A673 (cell line): ENCODE measurements around the gene PTPN14. TPM values are rescaled to one million over a fixed set of nuclear protein-coding genes. Genes with fewer than 3 reads are reported as not detected.

Source experiments
- BruUV-seq: library from RNA; stranded (reverse); fragments of 400-500 nt; replicated peaks from 2 replicates; lab custom pipeline; 2021; lab: Mats Ljungman, UMichigan
- CTCF ChIA-PET: fragments of 300-600 bp; sonication (Branson Sonifier 250); formaldehyde crosslinking; loops from one replicate; lab custom pipeline; 2022; ENCODE audit warnings: antibody characterized with exemption; lab: Charles Lee
- POLR2A ChIA-PET: fragments of 300-600 bp; sonication (Branson Sonifier 250); formaldehyde crosslinking; loops from one replicate; lab custom pipeline; 2022; ENCODE audit warnings: antibody characterized with exemption; ENCODE audit not compliant: low non-redundant PET; lab: Charles Lee
- DNase-seq: peaks from one replicate; pipeline ENCODE4 v3.0.0-alpha.2; 2015; ENCODE audit warnings: low spot score
- H3K27ac ChIP-seq: fragments of 200-600 bp; sonication (generic); 2 replicates; pipeline ENCODE4 v1.5.1; 2016; ENCODE audit warnings: mixed run types, low read depth, mild to moderate bottlenecking, mixed read lengths, antibody characterized with exemption, low read length; ENCODE audit not compliant: poor library complexity, severe bottlenecking
- H3K27me3 ChIP-seq: fragments of 200-600 bp; sonication (generic); replicated peaks from 2 replicates; pipeline ENCODE4 v1.6.1; 2017; ENCODE audit warnings: mixed run types, low read depth, mild to moderate bottlenecking, mixed read lengths, antibody characterized with exemption, low read length; ENCODE audit not compliant: insufficient read depth, poor library complexity
- H3K36me3 ChIP-seq: fragments of 200-600 bp; sonication (generic); 2 replicates; pipeline ENCODE4 v1.6.1; 2016; ENCODE audit warnings: mixed run types, mild to moderate bottlenecking, mixed read lengths, antibody characterized with exemption, low read length; ENCODE audit not compliant: insufficient read depth, poor library complexity, severe bottlenecking
- H3K4me1 ChIP-seq: fragments of 200-600 bp; sonication (generic); 2 replicates; pipeline ENCODE4 v1.6.1; 2017; ENCODE audit warnings: mixed run types, mild to moderate bottlenecking, mixed read lengths, antibody characterized with exemption, low read length; ENCODE audit not compliant: insufficient read depth, poor library complexity, severe bottlenecking
- H3K4me3 ChIP-seq: fragments of 200-600 bp; sonication (generic); 2 replicates; pipeline ENCODE4 v1.5.1; 2016; ENCODE audit warnings: low read depth, mixed run types, mild to moderate bottlenecking, mixed read lengths, low read length; ENCODE audit not compliant: poor library complexity, severe bottlenecking
- H3K9me3 ChIP-seq: fragments of 200-600 bp; sonication (generic); 2 replicates; pipeline ENCODE4 v1.6.1; 2016; ENCODE audit warnings: mixed run types, low read depth, mild to moderate bottlenecking, mixed read lengths, antibody characterized with exemption, low read length; ENCODE audit not compliant: poor library complexity, severe bottlenecking
- EZH2 ChIP-seq: fragments of 200-600 bp; sonication (generic); IDR thresholded peaks from 2 replicates; pipeline ENCODE4 v1.6.1; 2017; ENCODE audit warnings: borderline replicate concordance, low read depth, mild to moderate bottlenecking, mixed read lengths, antibody characterized with exemption, low read length; ENCODE audit not compliant: poor library complexity, severe bottlenecking
- intact Hi-C: fragments of 100-400 bp; cut with micrococcal nuclease; formaldehyde crosslinking; loops from one replicate; pipeline ENCODE4 v1.10.0; 2022; ENCODE audit not compliant: unreplicated experiment
- total RNA-seq: library from RNA; stranded (reverse); gene quantifications from 2 replicates; pipeline ENCODE4 v1.2.3, GENCODE V29; 2021
- TF ChIP-seq, protein P1 (sequence below): fragments of 300-800, 200-600 bp; sonication (generic); conservative IDR thresholded peaks from 2 replicates; pipeline ENCODE4 v1.5.1; 2017; ENCODE audit warnings: low read depth, mild to moderate bottlenecking, antibody characterized with exemption, low read length, moderate library complexity, mixed read lengths

The PTPN14 gene
- total RNA-seq, 1 experiment from 2014 or later: 114 TPM

- DNase-seq: peak; percentile 58
These were observed 1.2 kb downstream of the PTPN14 start for GRCh38 chr1:214550013-214550856.

GRCh38 chr1:214549604-214550003, 1.8 kb downstream of the PTPN14 start:
- DNase-seq: no peak
- peaks cover 43% of the 10 kb centered on the region for H3K4me1 ChIP-seq
- ChIA-PET POLR2A (interaction anchor here (0.5 kb wide), 1 partner anchor 28 kb away, joined by 5 read pairs; no protein-coding TSS in a partner anchor), CTCF (interaction anchor here (0.6 to 1.9 kb wide), 2 partner anchors 26 to 217 kb away, joined by 4 to 8 read pairs; no protein-coding TSS in a partner anchor)
- H3K9me3 ChIP-seq: no peaks in the 10 kb centered on the region
- peak overlapping the region; percentile 90 for H3K27ac ChIP-seq
- BruUV-seq: no TSS peak
- H3K36me3 ChIP-seq: no peaks in the 10 kb centered on the region
- intact Hi-C loops: loop anchor here (2.0 kb wide), 2 partner anchors 95 to 145 kb away; no protein-coding TSS in a partner anchor
- no peaks in the 10 kb centered on the region for H3K27me3 ChIP-seq
- no peak for TF ChIP-seq EZH2
- TF ChIP-seq, protein P1, sequence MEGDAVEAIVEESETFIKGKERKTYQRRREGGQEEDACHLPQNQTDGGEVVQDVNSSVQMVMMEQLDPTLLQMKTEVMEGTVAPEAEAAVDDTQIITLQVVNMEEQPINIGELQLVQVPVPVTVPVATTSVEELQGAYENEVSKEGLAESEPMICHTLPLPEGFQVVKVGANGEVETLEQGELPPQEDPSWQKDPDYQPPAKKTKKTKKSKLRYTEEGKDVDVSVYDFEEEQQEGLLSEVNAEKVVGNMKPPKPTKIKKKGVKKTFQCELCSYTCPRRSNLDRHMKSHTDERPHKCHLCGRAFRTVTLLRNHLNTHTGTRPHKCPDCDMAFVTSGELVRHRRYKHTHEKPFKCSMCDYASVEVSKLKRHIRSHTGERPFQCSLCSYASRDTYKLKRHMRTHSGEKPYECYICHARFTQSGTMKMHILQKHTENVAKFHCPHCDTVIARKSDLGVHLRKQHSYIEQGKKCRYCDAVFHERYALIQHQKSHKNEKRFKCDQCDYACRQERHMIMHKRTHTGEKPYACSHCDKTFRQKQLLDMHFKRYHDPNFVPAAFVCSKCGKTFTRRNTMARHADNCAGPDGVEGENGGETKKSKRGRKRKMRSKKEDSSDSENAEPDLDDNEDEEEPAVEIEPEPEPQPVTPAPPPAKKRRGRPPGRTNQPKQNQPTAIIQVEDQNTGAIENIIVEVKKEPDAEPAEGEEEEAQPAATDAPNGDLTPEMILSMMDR: no peak
- H3K4me3 ChIP-seq: peak overlapping the region; percentile 92

More at GRCh38 chr1:214550013-214550856, 1.2 kb downstream of the PTPN14 start:
- intact Hi-C loops: loop anchor here (2.0 kb wide), 2 partner anchors 95 to 145 kb away; no protein-coding TSS in a partner anchor
- TF ChIP-seq, protein P1: peak; percentile 27; the same call in 1 of the 2 replicates
- no peak for TF ChIP-seq EZH2
- ChIA-PET POLR2A (no interaction called here), CTCF (interaction anchor here (0.5 to 1.9 kb wide), 4 partner anchors 26 to 218 kb away, joined by 3 to 8 read pairs (median 5); no protein-coding TSS in a partner anchor)
- H3K36me3 ChIP-seq: no peaks in the 10 kb centered on the region
- peaks cover 43% of the 10 kb centered on the region for H3K4me1 ChIP-seq
- peak overlapping the region; percentile 92 for H3K4me3 ChIP-seq
- H3K27ac ChIP-seq: peak overlapping the region; percentile 90
- BruUV-seq: TSS peak; percentile 29
- H3K27me3 ChIP-seq: no peaks in the 10 kb centered on the region
- no peaks in the 10 kb centered on the region for H3K9me3 ChIP-seq

DNA sequence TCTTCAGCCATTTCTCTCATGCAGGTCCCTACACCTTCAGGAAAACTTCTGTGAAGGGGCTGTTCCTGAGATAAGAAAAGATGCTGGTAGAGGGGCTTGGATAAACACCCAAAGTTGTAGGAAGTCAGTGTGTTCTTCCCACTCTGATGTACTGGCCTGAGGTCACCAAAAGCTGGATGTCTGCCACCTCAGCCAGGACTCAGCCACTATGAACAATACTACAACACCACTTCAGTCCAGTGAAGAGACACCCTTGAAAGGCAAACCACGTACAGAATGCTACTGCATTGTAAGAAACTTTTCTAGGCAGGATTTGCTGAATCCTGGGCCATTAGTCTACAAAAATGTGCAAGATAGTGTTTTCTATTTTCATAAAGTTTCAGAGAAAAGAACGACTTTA, 2.4 kb downstream of the PTPN14 start:
- H3K27ac ChIP-seq: peak overlapping the region; percentile 35
- H3K9me3 ChIP-seq: no peaks in the 10 kb centered on the region
- no peak for DNase-seq
- H3K4me3 ChIP-seq: peak overlapping the region; percentile 92
- H3K4me1 ChIP-seq: peaks cover 43% of the 10 kb centered on the region
- no peaks in the 10 kb centered on the region for H3K27me3 ChIP-seq
- TF ChIP-seq, protein P1: no peak
- TF ChIP-seq EZH2: no peak
- intact Hi-C loops: no loop called here
- POLR2A ChIA-PET: interaction anchor here (0.5 kb wide), 1 partner anchor 27 kb away, joined by 5 read pairs; no protein-coding TSS in a partner anchor
- CTCF ChIA-PET: interaction anchor here (1.9 kb wide), 1 partner anchor 217 kb away, joined by 8 read pairs; no protein-coding TSS in a partner anchor
- no peaks in the 10 kb centered on the region for H3K36me3 ChIP-seq
- no TSS peak for BruUV-seq
